ENCODE results near the gene TFR2.

Gene TFR2

DNA sequence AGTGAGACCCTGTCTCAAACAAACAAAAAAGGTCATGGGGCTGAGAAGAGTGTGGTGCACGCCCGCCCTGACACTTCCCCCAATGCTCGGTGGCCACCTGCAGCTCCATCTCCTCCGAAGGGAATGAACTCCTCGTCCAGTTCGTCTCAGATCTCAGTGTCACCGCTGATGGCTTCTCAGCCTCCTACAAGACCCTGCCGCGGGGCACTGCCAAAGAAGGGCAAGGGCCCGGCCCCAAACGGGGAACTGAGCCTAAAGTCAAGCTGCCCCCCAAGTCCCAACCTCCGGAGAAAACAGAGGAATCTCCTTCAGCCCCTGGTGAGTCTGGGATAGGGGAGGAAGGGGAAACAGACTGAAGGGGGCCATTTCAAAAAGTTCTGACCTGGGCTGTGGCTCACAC, 35.0 kb downstream of the TFR2 start:
- H3K4me1 ChIP-seq (ENCODE audit: insufficient read depth, insufficient read length) = peaks cover 2% of the 10 kb centered on the region
- TF ChIP-seq SUZ12 (IDR thresholded peaks at IDR 0.05; ENCODE audit: extremely low read depth, insufficient read depth, insufficient read length) (no peak), YY1 (IDR thresholded peaks at IDR 0.05; ENCODE audit: insufficient read depth, insufficient read length) (no peak), ZNF274 (IDR thresholded peaks at IDR 0.05; ENCODE audit: low read depth, low read length) (no peak)
- DNase-seq (ENCODE audit: low read depth, low spot score) = no peak
- H3K9me3 ChIP-seq (ENCODE audit: insufficient read depth, low read length) = no peaks in the 10 kb centered on the region
- no peak overlapping the region for H3K9ac ChIP-seq (ENCODE audit: insufficient read length, low read depth)
- H3K4me3 ChIP-seq (ENCODE audit: insufficient read length, low read depth) = no peak overlapping the region
- H3K36me3 ChIP-seq (ENCODE audit: insufficient read depth, insufficient read length, low read length) = peaks cover 17% of the 10 kb centered on the region
- peaks cover 6% of the 10 kb centered on the region for H3K27me3 ChIP-seq (ENCODE audit: insufficient read depth, insufficient read length)

DNA sequence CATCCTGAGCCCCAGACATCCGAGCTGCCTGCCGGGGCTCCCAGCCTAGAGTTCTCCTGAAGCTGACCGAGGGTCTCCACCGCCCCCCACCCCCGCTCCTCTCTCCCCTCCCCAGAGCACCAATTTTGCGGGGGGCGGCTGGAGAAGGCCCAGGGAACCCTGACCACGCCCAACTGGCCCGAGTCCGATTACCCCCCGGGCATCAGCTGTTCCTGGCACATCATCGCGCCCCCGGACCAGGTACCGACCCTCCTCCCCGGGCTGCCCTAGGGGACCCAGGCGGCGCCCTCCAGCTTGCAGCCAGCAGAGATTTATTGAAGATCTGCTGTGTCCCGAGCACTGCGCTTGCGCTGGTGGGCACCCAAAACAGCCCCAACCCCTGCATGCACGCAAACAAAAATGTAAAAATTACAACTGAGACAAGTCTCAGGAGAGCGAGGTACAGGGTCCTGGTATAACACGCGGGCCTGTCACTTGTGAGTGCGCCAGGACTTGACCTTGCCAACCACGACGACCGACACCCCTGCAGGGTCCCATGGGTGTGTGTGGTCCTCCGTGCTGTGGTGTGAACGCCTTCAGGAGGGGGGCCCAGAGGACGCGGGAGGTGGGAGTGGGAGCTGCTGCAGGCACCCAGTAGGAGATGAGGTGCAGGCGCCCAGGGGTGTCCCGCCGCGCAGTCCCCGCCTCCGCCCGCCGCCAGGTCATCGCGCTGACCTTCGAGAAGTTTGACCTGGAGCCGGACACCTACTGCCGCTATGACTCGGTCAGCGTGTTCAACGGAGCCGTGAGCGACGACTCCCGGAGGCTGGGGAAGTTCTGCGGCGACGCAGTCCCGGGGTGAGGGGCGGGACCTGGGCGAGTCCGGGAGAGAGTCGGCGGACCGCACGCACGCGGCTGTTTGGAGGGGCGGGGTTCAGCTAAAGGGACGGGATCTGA, 36.1 kb downstream of the TFR2 start:
- TF ChIP-seq SUZ12 (IDR thresholded peaks at IDR 0.05; ENCODE audit: extremely low read depth, insufficient read depth, insufficient read length) = no peak
- no peak for TF ChIP-seq ZNF274 (IDR thresholded peaks at IDR 0.05; ENCODE audit: low read depth, low read length)
- TF ChIP-seq YY1 (IDR thresholded peaks at IDR 0.05; ENCODE audit: insufficient read depth, insufficient read length) = no peak
- peaks cover 5% of the 10 kb centered on the region for H3K4me1 ChIP-seq (ENCODE audit: insufficient read depth, insufficient read length)
- no peak for DNase-seq (ENCODE audit: low read depth, low spot score)
- H3K4me3 ChIP-seq (ENCODE audit: insufficient read length, low read depth) = peak overlapping the region; percentile 53
- no peaks in the 10 kb centered on the region for H3K9me3 ChIP-seq (ENCODE audit: insufficient read depth, low read length)
- peaks cover 6% of the 10 kb centered on the region for H3K27me3 ChIP-seq (ENCODE audit: insufficient read depth, insufficient read length)
- peaks cover 17% of the 10 kb centered on the region for H3K36me3 ChIP-seq (ENCODE audit: insufficient read depth, insufficient read length, low read length)
- peak overlapping the region; percentile 72 for H3K9ac ChIP-seq (ENCODE audit: insufficient read length, low read depth)

DNA sequence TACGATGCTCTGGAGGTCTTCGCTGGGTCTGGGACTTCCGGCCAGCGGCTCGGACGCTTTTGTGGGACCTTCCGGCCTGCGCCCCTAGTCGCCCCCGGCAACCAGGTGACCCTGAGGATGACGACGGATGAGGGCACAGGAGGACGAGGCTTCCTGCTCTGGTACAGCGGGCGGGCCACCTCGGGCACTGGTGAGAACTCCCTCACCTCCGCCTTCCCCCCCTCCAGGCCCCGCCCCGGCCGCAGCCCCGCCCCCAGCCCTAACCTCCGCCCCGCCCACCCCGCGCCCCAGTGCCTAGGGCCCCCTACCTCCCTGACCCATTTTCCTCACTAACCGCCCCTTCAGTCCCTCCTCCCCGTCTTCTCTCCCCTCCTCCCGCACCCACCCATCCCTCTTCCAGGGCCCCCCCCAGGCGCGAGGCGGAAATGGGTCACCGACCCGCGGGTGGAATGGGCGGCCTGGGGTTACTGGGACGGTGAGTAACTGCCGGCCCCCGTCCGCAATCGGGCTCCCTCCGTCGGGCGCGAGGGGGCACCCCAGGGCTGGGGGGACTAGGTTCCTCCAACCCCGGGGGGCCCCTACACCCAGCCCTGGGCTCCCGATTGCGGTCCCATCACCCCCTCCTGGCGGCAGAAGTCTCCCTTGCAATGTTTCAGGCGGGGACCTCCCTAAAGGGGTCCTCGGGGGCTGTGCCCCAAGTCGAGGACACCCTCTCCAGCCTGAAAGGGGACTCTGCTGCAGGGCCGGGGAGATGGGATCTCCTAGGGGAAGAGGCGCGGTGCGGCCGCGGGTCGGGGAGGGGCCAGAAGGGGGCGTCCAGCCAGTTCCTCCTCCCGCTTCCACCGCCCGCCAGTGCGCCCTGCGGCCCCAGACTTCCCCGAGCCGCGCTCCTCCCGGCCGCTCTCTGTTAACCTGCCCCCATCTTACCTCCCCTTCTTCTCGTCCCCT, 37.0 kb downstream of the TFR2 start:
- Histone ChIP-seq H3K36me3 (ENCODE audit: insufficient read depth, insufficient read length, low read length) (peaks cover 17% of the 10 kb centered on the region), H3K4me3 (ENCODE audit: insufficient read length, low read depth) (peak overlapping the region; percentile 55), H3K9me3 (ENCODE audit: insufficient read depth, low read length) (no peaks in the 10 kb centered on the region), H3K27me3 (ENCODE audit: insufficient read depth, insufficient read length) (peaks cover 6% of the 10 kb centered on the region), H3K4me1 (ENCODE audit: insufficient read depth, insufficient read length) (peaks cover 11% of the 10 kb centered on the region), H3K9ac (ENCODE audit: insufficient read length, low read depth) (peak overlapping the region; percentile 81)
- no peak for DNase-seq (ENCODE audit: low read depth, low spot score)
- no peak for TF ChIP-seq ZNF274 (IDR thresholded peaks at IDR 0.05; ENCODE audit: low read depth, low read length)
- no peak for TF ChIP-seq SUZ12 (IDR thresholded peaks at IDR 0.05; ENCODE audit: extremely low read depth, insufficient read depth, insufficient read length)
- TF ChIP-seq YY1 (IDR thresholded peaks at IDR 0.05; ENCODE audit: insufficient read depth, insufficient read length) = no peak

DNA sequence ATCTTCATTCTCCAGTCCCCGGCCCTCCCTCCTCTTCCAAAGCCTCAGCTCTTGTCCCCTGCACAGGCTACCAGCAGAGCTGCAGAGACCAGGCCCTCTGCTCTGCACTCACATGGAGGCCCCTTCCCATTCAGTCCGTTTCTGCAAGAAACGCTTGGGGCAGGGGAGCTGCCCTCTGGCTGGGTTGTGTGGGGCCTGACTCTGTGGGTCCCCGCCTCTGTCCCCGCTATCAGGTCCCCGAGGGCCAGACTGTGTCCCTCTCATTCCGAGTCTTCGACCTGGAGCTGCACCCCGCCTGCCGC, 37.7 kb downstream of the TFR2 start:
- Histone ChIP-seq H3K9ac (ENCODE audit: insufficient read length, low read depth) (peak overlapping the region; percentile 81), H3K27me3 (ENCODE audit: insufficient read depth, insufficient read length) (peaks cover 6% of the 10 kb centered on the region), H3K4me3 (ENCODE audit: insufficient read length, low read depth) (peak overlapping the region; percentile 55), H3K4me1 (ENCODE audit: insufficient read depth, insufficient read length) (peaks cover 11% of the 10 kb centered on the region), H3K36me3 (ENCODE audit: insufficient read depth, insufficient read length, low read length) (peaks cover 17% of the 10 kb centered on the region), H3K9me3 (ENCODE audit: insufficient read depth, low read length) (no peaks in the 10 kb centered on the region)
- DNase-seq (ENCODE audit: low read depth, low spot score) = no peak
- TF ChIP-seq YY1 (IDR thresholded peaks at IDR 0.05; ENCODE audit: insufficient read depth, insufficient read length) = no peak
- TF ChIP-seq ZNF274 (IDR thresholded peaks at IDR 0.05; ENCODE audit: low read depth, low read length) = no peak
- no peak for TF ChIP-seq SUZ12 (IDR thresholded peaks at IDR 0.05; ENCODE audit: extremely low read depth, insufficient read depth, insufficient read length)

DNA sequence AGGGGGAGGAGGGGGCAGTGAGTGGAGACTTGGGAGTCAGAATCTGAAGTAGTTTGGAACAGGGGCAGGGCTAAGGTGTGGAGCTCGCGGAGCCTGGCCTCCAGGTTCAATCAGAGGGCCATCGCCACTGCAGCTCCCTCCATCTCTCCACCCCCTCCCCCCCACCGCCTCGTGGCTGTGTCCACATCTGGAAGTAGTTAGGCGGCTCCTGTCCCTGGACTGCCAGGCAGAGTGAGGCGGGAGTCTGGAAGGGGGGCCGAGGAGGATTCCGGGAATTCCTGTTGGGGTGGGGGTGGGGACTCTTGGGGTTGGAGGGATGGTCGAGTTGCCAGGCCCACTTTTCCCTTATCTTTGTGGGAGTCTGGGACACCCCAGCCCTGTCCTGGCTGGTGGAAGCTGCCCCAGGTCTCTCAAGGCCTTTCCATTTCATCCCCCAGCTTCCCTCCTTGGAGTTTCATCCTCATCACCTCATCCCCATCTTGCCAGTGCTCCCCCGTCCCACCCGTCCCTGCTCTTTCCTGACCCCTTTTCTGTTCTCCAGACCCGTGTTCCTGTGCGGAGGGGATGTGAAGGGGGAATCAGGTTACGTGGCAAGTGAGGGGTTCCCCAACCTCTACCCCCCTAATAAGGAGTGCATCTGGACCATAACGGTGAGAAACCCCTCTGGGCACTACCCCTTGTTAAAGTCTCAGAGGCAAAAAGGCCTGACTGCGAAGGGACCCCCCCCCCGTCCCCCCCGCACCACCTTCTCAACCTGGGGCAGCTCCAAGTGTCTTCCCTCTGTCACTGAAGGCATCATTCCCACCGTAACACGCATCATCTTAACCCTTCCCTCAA, 38.2 kb downstream of the TFR2 start:
- peaks cover 11% of the 10 kb centered on the region for H3K4me1 ChIP-seq (ENCODE audit: insufficient read depth, insufficient read length)
- peaks cover 17% of the 10 kb centered on the region for H3K36me3 ChIP-seq (ENCODE audit: insufficient read depth, insufficient read length, low read length)
- H3K4me3 ChIP-seq (ENCODE audit: insufficient read length, low read depth) = peak overlapping the region; percentile 55
- peak; percentile 80 for DNase-seq (ENCODE audit: low read depth, low spot score)
- peaks cover 6% of the 10 kb centered on the region for H3K27me3 ChIP-seq (ENCODE audit: insufficient read depth, insufficient read length)
- TF ChIP-seq SUZ12 (IDR thresholded peaks at IDR 0.05; ENCODE audit: extremely low read depth, insufficient read depth, insufficient read length) (no peak), YY1 (IDR thresholded peaks at IDR 0.05; ENCODE audit: insufficient read depth, insufficient read length) (no peak), ZNF274 (IDR thresholded peaks at IDR 0.05; ENCODE audit: low read depth, low read length) (no peak)
- H3K9ac ChIP-seq (ENCODE audit: insufficient read length, low read depth) = peak overlapping the region; percentile 81
- no peaks in the 10 kb centered on the region for H3K9me3 ChIP-seq (ENCODE audit: insufficient read depth, low read length)

DNA sequence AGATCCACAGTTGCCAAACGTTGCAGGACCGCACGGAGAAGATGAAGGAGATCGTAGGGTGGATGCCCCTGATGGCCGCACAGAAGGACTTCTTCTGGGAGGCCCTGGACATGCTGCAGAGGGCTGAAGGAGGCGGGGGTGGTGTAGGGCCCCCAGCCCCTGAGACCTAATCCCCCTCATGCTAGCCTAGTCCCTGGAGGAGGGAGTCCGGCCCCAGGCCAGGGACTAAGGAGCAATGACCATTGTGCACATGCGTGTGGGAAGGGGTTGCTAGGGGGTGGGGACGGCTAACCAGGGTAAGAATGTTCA, 40.7 kb downstream of the TFR2 start:
- Histone ChIP-seq H3K36me3 (ENCODE audit: insufficient read depth, insufficient read length, low read length) (peaks cover 6% of the 10 kb centered on the region), H3K4me1 (ENCODE audit: insufficient read depth, insufficient read length) (peaks cover 10% of the 10 kb centered on the region), H3K27me3 (ENCODE audit: insufficient read depth, insufficient read length) (peaks cover 6% of the 10 kb centered on the region), H3K4me3 (ENCODE audit: insufficient read length, low read depth) (no peak overlapping the region), H3K9me3 (ENCODE audit: insufficient read depth, low read length) (no peaks in the 10 kb centered on the region), H3K9ac (ENCODE audit: insufficient read length, low read depth) (no peak overlapping the region)
- TF ChIP-seq ZNF274 (IDR thresholded peaks at IDR 0.05; ENCODE audit: low read depth, low read length) = no peak
- DNase-seq (ENCODE audit: low read depth, low spot score) = no peak
